ENCODE results near the gene LSM2. TPM values are rescaled to one million over a fixed set of nuclear protein-coding genes. Genes with fewer than 3 reads are reported as not detected.

LSM2 gene
- total RNA-seq, 1 donor from 2014 or later: 23.0 TPM

DNA sequence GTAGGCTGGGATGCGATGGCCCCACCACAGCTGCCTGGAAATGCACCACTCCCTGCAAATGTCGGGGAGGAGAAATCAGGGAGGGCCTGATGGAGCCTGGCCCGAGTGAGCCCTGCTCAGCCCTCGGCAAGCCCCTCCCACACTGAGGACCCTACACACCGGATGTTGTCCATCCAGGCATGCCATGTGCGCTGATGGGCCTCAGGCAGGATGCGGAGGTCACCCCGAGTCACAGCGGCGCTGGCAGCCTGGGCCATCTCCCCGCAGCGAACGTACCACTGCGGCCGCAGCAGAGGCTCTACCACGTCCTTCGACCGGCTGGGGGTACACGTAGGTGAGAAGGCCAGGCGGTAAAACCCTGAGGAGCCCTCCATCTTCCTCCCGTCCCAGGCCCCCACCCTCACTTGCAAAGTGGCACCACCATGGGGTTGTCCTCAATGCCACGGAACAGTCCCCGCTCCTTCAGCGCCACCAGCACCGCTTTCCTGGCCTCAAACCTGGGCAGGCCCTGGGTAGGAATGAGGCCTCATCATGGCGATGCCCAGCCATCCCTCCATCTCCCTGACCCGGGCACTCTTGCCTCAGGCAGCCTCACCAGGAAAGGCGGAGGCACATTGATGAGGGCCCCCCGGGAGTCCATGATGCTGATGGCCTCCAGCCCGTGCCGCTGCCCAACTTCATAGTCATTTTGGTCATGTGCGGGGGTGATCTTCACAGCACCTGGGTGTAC lies 24.5 kb downstream of the LSM2 start:
- DNase-seq: no peak
- intact Hi-C loops (cut with DNase I): no loop called here
- no peak for ATAC-seq (ENCODE audit: poor library complexity)

DNA sequence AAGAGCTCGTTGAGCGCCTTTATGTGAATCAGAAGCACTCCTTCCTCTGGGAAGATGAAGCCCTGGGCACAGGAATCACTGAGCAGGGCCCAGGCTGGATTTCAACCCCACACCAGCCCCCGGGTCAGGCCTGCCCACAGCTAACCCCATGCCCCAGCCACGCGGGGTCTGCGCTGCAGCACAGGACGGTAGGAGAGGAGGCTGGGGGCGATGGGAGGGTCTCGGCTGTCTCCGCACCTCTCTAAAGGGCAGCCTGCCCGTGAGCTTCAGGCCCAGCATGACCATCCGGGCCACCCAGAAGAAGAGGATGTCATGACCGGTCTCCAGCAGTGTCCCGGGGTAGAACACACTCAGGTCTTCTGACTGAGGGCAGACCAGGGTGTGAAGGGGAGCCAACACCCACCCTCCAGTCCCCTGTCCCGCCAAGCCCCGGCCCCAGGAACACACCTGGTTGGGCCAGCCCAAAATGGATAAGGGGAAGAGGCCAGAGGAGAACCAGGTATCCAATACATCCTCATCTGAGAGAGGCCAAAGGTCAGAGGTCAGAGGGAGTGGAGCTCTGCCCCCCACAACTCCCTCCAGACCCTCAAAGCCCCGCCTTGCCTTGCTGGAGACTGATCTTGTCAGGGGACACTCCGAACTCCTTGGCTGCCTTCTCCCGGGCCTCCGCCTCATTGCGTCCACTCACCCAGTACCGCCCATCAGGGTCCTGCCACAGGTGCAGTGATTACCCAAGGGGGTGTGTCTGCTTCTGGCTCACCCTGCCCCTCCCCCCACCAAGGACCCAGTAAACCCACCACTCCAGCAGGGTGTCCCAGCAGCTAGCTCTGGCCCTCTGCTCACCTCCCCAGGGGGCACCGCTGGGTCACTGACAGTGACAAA lies 25.3 kb downstream of the LSM2 start:
- ATAC-seq (ENCODE audit: poor library complexity) (no peak), DNase-seq (no peak)
- intact Hi-C loops (cut with DNase I): no loop called here

DNA sequence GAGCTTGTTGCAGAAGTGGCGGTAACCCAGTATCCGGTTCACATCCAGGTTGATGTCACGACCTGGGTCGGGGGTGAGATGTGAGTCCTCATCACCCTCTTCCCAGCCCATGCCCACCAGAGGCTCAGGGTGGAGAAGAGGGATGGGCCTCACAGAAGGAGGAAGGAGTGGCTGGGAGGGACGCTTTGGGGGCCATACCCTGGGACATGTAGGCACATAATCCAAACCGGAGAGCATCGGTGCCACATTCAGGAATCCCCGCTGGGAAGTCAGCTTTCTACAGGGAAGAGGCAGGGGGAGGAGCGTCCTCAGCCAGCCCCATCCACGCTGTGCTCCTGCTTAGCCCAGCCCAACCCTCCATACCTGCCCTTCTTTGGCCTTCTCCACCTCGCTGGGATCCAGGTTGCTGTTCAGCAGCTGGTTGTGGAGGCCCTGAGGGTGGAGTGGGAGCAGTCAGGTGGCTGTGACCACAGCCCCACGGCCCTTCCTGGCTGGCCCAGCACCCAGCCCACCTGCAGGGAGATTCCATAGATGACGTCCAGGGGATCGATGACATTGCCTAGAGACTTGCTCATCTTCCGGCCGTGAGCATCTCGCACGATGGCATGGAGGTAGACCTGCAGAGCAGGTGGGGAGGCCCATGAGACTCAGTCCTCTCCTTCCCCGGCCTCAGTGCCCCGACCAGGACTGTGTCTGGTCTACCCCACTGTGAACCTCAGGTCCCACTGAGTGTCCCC lies 26.1 kb downstream of the LSM2 start:
- intact Hi-C loops (cut with DNase I): no loop called here
- DNase-seq (no peak), ATAC-seq (ENCODE audit: poor library complexity) (no peak)

DNA sequence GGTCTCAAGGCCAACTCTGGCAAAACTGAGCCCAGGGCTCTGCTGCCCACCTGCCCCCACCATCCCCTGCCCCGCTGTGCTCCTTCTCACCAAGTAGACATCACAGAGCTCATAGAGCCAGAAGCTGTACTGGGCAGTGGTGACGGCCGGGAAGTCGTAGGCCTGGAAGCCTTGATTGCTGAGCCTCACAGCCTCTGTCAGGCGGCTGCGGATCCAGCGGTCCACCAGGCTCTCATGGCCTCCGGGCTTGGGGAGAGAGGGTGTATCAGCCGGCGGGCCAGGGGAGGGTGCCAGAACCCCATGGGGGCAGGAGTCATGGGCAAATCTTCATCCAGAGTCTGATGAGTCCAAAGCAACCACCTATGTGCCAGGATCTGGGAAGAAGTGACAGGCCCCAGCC lies 26.9 kb downstream of the LSM2 start:
- intact Hi-C loops (cut with DNase I): loop anchor here (10.0 kb wide), 1 partner anchor 95 kb away; the partner anchor contains the start of gene LY6G5C
- ATAC-seq (ENCODE audit: poor library complexity): no peak

DNA sequence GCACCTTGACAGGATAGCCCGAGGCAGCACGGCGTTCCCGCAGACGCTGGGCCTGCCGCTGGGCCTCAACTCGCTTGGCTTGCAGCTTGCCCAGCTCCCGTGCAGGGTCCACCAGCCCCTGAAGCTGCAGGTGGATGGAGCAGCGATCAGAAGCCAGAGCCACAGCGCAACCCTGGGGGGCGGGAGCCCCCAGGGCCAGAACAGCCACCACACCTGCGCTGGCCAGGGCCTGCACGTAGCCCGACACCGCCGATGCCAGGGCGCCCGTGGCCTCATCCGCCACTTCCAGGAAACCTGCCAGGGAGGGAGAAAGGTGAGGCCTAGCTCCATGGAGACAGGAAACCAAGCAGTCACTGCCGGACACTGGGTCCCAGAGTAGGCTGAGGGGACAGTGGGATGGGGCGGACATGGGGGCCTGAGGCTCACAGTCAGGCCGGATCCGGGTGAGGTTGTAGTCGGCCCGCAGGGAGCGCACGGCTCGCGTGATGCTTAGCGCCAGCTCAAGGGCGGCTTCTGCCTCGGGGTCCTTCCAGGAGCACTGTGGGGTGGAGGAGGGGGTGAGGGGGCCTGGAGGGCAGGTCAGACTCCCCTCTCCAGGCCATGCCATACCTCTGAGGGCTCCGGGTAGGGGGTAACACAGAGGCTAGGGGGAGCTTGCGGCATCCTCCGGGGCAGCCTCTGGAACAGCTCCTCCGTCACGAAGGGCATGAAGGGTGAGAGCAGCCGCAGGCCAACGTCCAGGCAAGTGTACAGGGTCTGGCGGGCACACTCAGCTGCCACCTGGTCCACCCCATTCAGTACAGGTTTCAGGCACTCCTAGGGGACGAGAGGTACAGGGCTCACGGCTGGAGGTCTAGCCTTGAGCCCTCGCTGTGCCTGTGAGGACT lies 27.5 kb downstream of the LSM2 start:
- DNase-seq: no peak
- no peak for ATAC-seq (ENCODE audit: poor library complexity)
- intact Hi-C loops (cut with DNase I): loop anchor here (10.0 kb wide), 1 partner anchor 94 kb away; the partner anchor contains the start of gene LY6G5C

More for the DNA sequence above, 26.9 kb downstream of the LSM2 start:
- DNase-seq: no peak

- DNase-seq (no peak), ATAC-seq (ENCODE audit: poor library complexity) (no peak)
- intact Hi-C loops (cut with DNase I): loop anchor here (10.0 kb wide), 1 partner anchor 93 kb away; the partner anchor contains the start of gene LY6G5C
Measured at GRCh38 chr6:31778193-31778592, 28.6 kb downstream of the LSM2 start.

- ATAC-seq (ENCODE audit: poor library complexity) (no peak), DNase-seq (no peak)
- intact Hi-C loops (cut with DNase I): loop anchor here (10.0 kb wide), 1 partner anchor 93 kb away; the partner anchor contains the start of gene LY6G5C
Measured at GRCh38 chr6:31777667-31778050, 29.1 kb downstream of the LSM2 start.

DNA sequence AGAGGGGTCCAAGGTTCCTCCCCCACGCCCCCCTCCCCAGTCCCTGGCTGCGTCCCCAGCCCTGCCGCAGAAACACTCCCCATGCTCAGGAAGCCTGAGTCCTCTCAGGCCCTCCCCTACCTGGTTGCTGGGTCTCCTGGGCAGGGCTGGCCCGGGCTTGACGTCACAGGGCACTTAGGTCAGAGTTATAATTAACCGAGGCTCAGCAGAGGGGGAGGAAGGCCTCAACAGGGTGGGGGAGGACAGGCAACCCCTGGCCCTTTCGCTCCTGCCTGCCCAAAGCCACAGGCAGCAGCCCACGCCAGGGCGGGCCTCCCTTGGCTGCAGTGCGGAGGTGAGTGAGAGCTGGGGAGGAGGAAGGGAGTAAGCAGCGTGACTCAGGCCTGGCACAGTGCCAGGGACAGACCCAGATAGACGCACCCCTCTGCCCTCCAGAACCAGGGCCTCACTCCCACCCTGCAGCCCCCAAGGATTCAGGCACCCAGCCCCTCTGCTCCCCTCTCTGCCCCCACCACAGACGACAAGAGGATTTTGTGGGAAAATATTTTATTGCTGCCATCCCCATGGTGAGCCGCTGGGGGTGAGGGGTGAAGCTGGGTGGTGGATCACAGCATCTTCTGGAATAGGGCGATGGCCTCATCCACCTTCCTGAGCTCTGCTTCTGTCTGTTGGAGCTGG lies 29.6 kb downstream of the LSM2 start, which contains the start of gene VWA7:
Gene VWA7, minus strand, starts transcription at position 340 of the 678 bp plus-strand sequence. CDS start 549 bp downstream, outside the sequence.
- DNase-seq: peak; percentile 80
- intact Hi-C loops (cut with DNase I): loop anchor here (10.0 kb wide), 1 partner anchor 92 kb away; the partner anchor contains the start of gene LY6G5C
- ATAC-seq (ENCODE audit: poor library complexity): peak; percentile 91

DNA sequence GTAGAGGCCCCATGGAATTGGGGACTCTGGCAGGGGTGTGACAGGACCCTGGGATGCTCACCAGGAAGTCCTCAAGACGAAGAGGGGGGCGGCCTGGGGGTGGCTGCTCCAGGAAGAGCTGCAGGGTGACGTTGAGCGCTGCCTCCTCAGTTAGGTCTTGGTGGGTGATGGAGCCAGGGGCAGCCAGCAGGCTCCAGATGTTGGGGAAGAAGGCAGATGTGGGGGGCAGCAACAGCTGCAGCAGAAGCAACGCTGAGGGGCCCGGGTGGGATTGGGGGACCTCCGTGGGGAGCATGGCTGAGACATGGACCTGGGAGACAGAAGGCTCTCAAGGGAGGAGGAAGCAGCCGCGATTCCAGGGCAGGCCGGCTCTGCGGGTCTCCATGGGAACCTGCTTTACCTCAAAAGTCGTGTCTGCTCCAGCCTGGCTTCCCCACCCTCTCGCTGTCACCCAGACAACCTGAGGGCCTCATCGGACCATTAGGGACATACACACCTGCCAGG lies 30.2 kb downstream of the LSM2 start:
- intact Hi-C loops (cut with DNase I): loop anchor here (10.0 kb wide), 1 partner anchor 92 kb away; the partner anchor contains the start of gene LY6G5C
- ATAC-seq (ENCODE audit: poor library complexity) (peak; percentile 23), DNase-seq (no peak)

DNA sequence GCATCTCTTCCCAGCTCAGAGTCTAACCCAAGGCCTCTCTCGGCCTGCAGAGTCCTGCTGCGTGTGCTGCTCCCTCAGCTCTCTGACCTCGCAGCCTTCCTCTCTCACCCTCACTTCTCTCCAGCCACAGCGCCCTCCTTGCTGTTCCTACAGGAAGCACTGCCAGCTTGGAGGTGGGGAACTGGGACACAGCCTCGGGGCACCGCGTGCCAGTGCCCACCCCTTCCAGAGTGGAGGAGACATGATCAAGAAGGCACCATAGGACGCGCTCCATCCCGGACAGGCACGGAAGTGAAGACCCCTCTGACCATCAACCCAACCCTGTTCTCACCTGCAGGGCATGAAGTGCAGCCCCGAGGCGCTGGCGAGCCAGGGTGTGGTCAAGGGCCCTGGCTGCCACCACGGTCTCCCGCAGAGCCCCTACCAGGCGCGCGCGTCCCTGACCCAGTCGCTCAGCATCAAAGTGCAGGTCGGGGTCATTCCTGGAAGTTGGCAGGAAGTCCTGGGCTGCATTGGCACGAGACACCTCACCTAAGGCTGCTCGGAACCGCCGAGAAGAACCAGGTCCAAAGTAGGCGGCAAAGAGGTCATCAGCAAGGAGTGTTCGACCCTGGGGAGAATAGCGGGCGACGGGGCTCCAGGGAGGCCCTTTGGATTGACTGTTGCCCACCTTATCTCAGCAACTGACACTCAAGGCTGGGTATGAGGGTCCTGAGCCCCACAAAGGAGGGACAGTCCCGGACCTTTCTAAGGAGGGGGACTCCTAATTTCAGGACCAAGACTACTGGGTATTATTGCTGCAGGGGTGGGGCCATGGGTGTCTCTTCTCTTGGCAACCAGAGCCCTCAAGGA lies 30.9 kb downstream of the LSM2 start:
- no peak for ATAC-seq (ENCODE audit: poor library complexity)
- no peak for DNase-seq
- intact Hi-C loops (cut with DNase I): loop anchor here (10.0 kb wide), 1 partner anchor 91 kb away; the partner anchor contains the start of gene LY6G5C

DNA sequence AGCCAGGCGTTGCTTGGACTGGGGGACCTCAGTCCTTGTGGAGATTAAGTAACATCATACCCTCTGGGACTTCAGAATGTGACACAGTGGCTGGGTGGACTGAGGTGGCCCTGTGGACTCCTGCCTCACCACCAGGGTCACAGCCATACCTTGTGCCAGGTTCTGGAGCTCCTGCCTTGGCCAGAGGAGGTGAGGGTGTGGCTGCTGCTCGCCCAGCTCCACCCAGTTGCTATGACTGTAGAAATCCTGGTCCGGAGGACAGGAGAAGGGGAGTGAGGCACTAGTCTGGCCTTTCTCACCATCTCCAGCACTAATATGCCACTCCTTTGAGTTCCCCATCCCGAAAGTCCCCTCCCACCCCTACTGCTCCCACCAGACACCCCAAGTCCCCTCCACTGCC lies 31.6 kb downstream of the LSM2 start:
- intact Hi-C loops (cut with DNase I): loop anchor here (10.0 kb wide), 1 partner anchor 90 kb away; the partner anchor contains the start of gene LY6G5C
- ATAC-seq (ENCODE audit: poor library complexity) (no peak), DNase-seq (no peak)

DNA sequence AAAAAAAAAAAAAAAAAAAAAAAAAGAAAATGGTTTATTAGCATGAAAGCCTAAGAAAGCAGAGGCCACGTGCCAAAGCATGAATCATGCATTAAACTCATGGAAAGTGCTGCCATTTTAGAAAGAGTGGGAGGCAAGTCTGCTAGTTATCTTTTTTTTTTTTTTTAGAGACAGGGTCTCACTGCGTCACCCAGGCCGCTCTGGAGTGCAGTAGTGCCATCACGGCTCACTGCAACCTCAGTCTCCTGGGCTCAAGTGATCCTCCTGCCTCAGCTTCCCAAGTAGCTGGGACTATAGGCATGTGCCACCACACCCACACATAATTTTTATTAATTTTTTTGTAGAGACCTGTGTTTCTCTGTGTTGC lies 34.8 kb downstream of the LSM2 start:
- DNase-seq (no peak), ATAC-seq (ENCODE audit: poor library complexity) (no peak)
- intact Hi-C loops (cut with DNase I): loop anchor here (5.0 to 10.0 kb wide), 2 partner anchors 60 to 87 kb away; partner anchors contain the start of gene LY6G5C

DNA sequence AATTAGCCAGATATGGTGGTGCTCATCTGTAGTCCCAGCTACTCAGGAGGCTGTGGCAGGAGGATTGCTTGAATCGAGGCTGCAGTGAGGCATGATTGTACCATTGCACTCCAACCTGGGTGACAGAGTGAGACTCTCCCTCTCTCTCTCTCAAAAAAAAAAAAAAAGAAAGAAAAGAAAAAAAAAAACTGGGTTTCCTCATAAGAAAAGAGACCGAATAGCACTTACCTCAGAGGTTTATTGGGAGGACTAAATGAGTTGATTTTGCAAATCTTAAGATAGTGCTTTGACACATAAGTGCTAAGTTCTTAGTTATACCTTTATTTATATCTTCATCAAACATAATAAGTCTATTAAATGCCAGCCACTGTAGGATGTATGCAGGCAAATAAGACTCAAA lies 35.9 kb downstream of the LSM2 start:
- no peak for ATAC-seq (ENCODE audit: poor library complexity)
- intact Hi-C loops (cut with DNase I): loop anchor here (5.0 to 10.0 kb wide), 2 partner anchors 61 to 86 kb away; partner anchors contain the start of gene LY6G5C
- no peak for DNase-seq

DNA sequence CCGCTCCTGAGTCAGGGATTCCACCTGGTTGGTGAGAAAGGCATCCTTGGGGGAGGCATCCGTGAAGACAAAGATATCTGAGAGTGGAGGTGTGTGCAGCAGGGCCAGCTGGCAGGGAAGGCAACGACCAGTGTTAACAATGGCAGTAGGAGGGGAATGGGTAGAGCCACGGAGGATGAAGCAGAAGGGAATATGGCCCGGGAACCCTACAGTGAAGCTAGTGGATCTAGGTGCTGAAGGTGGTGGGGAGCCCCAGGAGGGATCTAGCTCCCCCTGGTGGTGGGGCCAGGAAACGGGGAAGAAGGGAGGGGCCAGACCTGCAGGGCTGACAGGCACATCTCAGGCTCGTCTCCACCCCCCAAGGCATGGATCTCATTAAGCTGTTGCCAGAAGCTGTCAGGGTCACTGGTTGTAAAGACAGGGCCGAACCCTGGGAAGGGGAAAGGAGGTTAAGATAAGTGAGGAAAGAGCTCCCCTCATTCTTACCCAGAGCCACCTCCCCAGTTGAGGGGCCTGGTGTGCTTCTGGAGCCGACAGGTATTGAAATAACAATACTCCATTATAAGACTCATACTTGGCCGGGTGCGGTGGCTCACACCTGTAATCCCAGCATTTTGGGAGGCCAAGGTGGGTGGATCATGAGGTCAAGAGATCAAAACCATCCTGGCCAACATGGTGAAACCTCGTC lies 36.9 kb downstream of the LSM2 start:
- ATAC-seq (ENCODE audit: poor library complexity) (peak; percentile 67), DNase-seq (peak; percentile 84)
- intact Hi-C loops (cut with DNase I): loop anchor here (5.0 to 10.0 kb wide), 2 partner anchors 62 to 85 kb away; partner anchors contain the start of gene LY6G5C
